ENCODE data around the gene GREM2.

- TF ChIP-seq CTCF (IDR thresholded peaks at IDR 0.05) = no peak
- no peak for TF ChIP-seq POLR2A (IDR thresholded peaks at IDR 0.05)
Observed at GRCh38 chr1:240517891-240518290, 94.1 kb downstream of the GREM2 start.
